Neural progenitor cell (in vitro differentiated cells): ENCODE results near the gene CDK3.

ENCODE experiments used
- CTCF ChIP-seq: fragments of 200-600 bp; sonication (generic); IDR thresholded peaks from 2 replicates; pipeline ENCODE4 v1.5.1; 2017; ENCODE audit warnings: antibody characterized with exemption, mild to moderate bottlenecking
- EZH2 ChIP-seq: fragments of 200-600 bp; sonication (generic); IDR thresholded peaks from 2 replicates; pipeline ENCODE4 v1.6.1; 2017; ENCODE audit warnings: antibody characterized with exemption, mild to moderate bottlenecking, moderate library complexity
- EZH2phosphoT487 ChIP-seq: fragments of 200-600 bp; sonication (generic); IDR thresholded peaks from 2 replicates; pipeline ENCODE4 v1.6.1; 2017; ENCODE audit warnings: antibody characterized with exemption

- TF ChIP-seq CTCF (no peak), EZH2 (no peak), EZH2phosphoT487 (no peak)
Observed at GRCh38 chr17:76049239-76049638, 48.6 kb downstream of the CDK3 start.
